Spleen (tissue), 11 donors: ENCODE data around the gene CRYBG1. TPM values are rescaled to one million over a fixed set of nuclear protein-coding genes. Genes with fewer than 3 reads are reported as not detected.

ENCODE experiments used
- DNase-seq: peaks from one replicate; pipeline ENCODE4 v3.0.0-alpha.2; 2020
- H3K27ac ChIP-seq, 8 donors: fragments of 200-600 bp; sonication (generic) in 7 of 8; 1 replicate in 4 of 8; 2 replicates in 4 of 8; pipeline versions ENCODE4 v1.5.0 to v1.8.0; 2016 to 2021; ENCODE audit warnings: inconsistent platforms in 4 of 8, mild to moderate bottlenecking in 4 of 8, moderate library complexity in 1 of 8
- H3K27me3 ChIP-seq, 7 donors: fragments of 200-600 bp; sonication (generic) in 6 of 7; replicated peaks in 1 of 7; 1 replicate in 4 of 7; 2 replicates in 3 of 7; pipeline versions ENCODE4 v1.5.0 to v1.8.0; 2016 to 2021; ENCODE audit warnings: inconsistent platforms in 3 of 7, mild to moderate bottlenecking in 1 of 7
- H3K36me3 ChIP-seq, 6 donors: fragments of 200-600 bp; sonication (generic) in 5 of 6; 1 replicate in 4 of 6; 2 replicates in 2 of 6; pipeline versions ENCODE4 v1.5.0 to v1.8.0; 2016 to 2021; ENCODE audit warnings: inconsistent platforms in 2 of 6
- H3K4me1 ChIP-seq, 6 donors: fragments of 200-600 bp; sonication (generic) in 5 of 6; 1 replicate in 3 of 6; 2 replicates in 3 of 6; pipeline versions ENCODE4 v1.5.0 to v1.8.0; 2016 to 2021; ENCODE audit warnings: inconsistent platforms in 3 of 6
- H3K4me3 ChIP-seq, 8 donors: fragments of 200-600 bp; sonication (generic) in 7 of 8; 1 replicate in 4 of 8; 2 replicates in 4 of 8; pipeline versions ENCODE4 v1.5.0 to v1.8.0; 2016 to 2021; ENCODE audit warnings: inconsistent platforms in 4 of 8, mild to moderate bottlenecking in 4 of 8, moderate library complexity in 2 of 8
- H3K9me3 ChIP-seq, 8 donors: fragments of 200-600 bp; sonication (generic) in 7 of 8; 1 replicate in 4 of 8; 2 replicates in 4 of 8; pipeline versions ENCODE4 v1.5.0 to v1.8.0; 2016 to 2021; ENCODE audit warnings: inconsistent platforms in 4 of 8
- CTCF ChIP-seq, 11 experiments: fragments of 200-600 bp in 7 of 11; fragments of 450-650 bp in 4 of 11; sonication (generic) in 4 of 11; IDR thresholded peaks in 8 of 11; conservative IDR thresholded peaks in 3 of 11; 1 replicate in 7 of 11; 2 replicates in 4 of 11; pipeline versions ENCODE4 v1.4.0 to v1.8.0; 2016 to 2021; ENCODE audit warnings: antibody characterized with exemption in 11 of 11, inconsistent platforms in 4 of 11, mild to moderate bottlenecking in 1 of 11
- POLR2A ChIP-seq, 3 donors: fragments of 450-650 bp; IDR thresholded peaks; one replicate each; pipeline ENCODE4 v1.5.1; 2017; ENCODE audit warnings: antibody characterized with exemption in 3 of 3, mild to moderate bottlenecking in 1 of 3
- POLR2AphosphoS5 ChIP-seq, 3 donors: sonication (generic); formaldehyde crosslinking; IDR thresholded peaks; one replicate each; pipeline ENCODE4 v1.5.1; 2017; ENCODE audit warnings: antibody characterized with exemption in 3 of 3
- WGBS, 5 donors: extraction: QIAGEN DNeasy Blood & Tissue Kit in 3 of 5; methylation state at CpG; one replicate each; pipeline versions ENCODE4 v1.1.5 to v1.1.7; 2013 to 2018; 5-methylcytosine and 5-hydroxymethylcytosine counted together
- intact Hi-C: fragments of 100-400 bp; cut with DNase I; formaldehyde crosslinking; loops from one replicate; pipeline ENCODE4 v1.15.0; 2023; ENCODE audit warnings: low total_unique reads
- polyA plus RNA-seq, 3 donors: library from polyadenylated mRNA; stranded (reverse); fragments of 200-250 nt; gene quantifications; one replicate each; pipeline ENCODE4 v1.2.1, GENCODE V29; 2013
- small RNA-seq, 4 donors: library from RNA; depleted of rRNA; stranded (forward); fragments of <200 nt; gene quantifications; one replicate each; pipeline ENCODE3, GENCODE V24; 2016
- total RNA-seq, 7 donors: library from RNA; depleted of rRNA in 3 of 7; stranded (reverse); fragments of >200 nt in 3 of 7; fragmentation: NEBNext Ultra II Directional in 4 of 7; extraction: Animal tissue kit (Norgen Biotek cat#: 25700) in 4 of 7; gene quantifications; one replicate each; pipeline versions ENCODE4 v1.1.0 to v1.2.1, GENCODE V29; 2016 to 2021
- donor health status: healthy with polysubstance abuse.
- donor health status: DM: no; HTN: no; CAD: no; lungs with moderate emphysema.
- donor health status: DM: no; HTN: no; CAD: no.
- donor health status: Bipolar disorder and iron deficiency.
- donor health status: healthy.
- donor health status: DM: no; HTN: no; CAD: no.
- donor health status: DM: yes; HTN: yes; CAD: no.

CRYBG1 gene
- total and polyA plus RNA-seq, 10 donors, result 5.6 to 39.1 (median 28.1) TPM

GRCh38 chr6:106619223-106619622 is 258.7 kb downstream of the CRYBG1 start:
- DNase-seq, result no peak
- peaks cover 0 to 8% (median 0%) of the 10 kb centered on the region in 6 donors for H3K4me1 ChIP-seq
- no peaks in the 10 kb centered on the region for H3K27me3 ChIP-seq
- TF ChIP-seq CTCF (IDR thresholded peaks at IDR 0.05 in 8 of 11, conservative IDR thresholded peaks at IDR 0.05 in 3 of 11) (no peak), POLR2AphosphoS5 (IDR thresholded peaks at IDR 0.05) (no peak), POLR2A (IDR thresholded peaks at IDR 0.05) (no peak)
- no peak overlapping the region for H3K27ac ChIP-seq
- intact Hi-C loops, result no loop called here
- WGBS, 5 donors, result 34 to 73% (median 53%) methylated on average over 1 of the region's 1 CpG
- H3K36me3 ChIP-seq, result peaks cover 0 to 57% (median 7%) of the 10 kb centered on the region in 6 donors
- H3K9me3 ChIP-seq, result no peaks in the 10 kb centered on the region
- H3K4me3 ChIP-seq, result no peak overlapping the region

- H3K4me3 ChIP-seq, result no peak overlapping the region
- intact Hi-C loops, result no loop called here
- H3K9me3 ChIP-seq, result no peaks in the 10 kb centered on the region
- no peak for DNase-seq
- peaks cover 0 to 11% (median 1%) of the 10 kb centered on the region in 6 donors for H3K4me1 ChIP-seq
- 83 to 91% (median 89%) methylated on average over 3 of the region's 3 CpGs for WGBS, 5 donors
- no peak for TF ChIP-seq CTCF (IDR thresholded peaks at IDR 0.05 in 8 of 11, conservative IDR thresholded peaks at IDR 0.05 in 3 of 11)
- no peak for TF ChIP-seq POLR2AphosphoS5 (IDR thresholded peaks at IDR 0.05)
- TF ChIP-seq POLR2A (IDR thresholded peaks at IDR 0.05), result no peak
- no peaks in the 10 kb centered on the region for H3K27me3 ChIP-seq
- no peak overlapping the region for H3K27ac ChIP-seq
- peaks cover 0 to 53% (median 7%) of the 10 kb centered on the region in 6 donors for H3K36me3 ChIP-seq
These were observed 260.6 kb downstream of the CRYBG1 start for GRCh38 chr6:106620931-106621672.

Small RNAs within 50 kb of the gene (small RNA-seq; reads per million reads assigned to genes)
- 0 reads per million in 4 donors for gene RF00019
- gene RNA5SP211, result 0 to 0.21 (median 0.03) reads per million in 4 donors
- 0 reads per million in 4 donors for gene RNU6-527P

Other genes starting within 250 kb of the CRYBG1 start
- 10 to 100 TPM; 25.2 to 41.6 (median 34.5) TPM for gene ATG5, start 35.0 kb upstream of the CRYBG1 start, total RNA-seq
- 10 to 100 TPM; 12.1 to 17.1 (median 14.2) TPM for gene ATG5, start 35.0 kb upstream of the CRYBG1 start, polyA plus RNA-seq